GM13976 (cell line): ENCODE measurements around the gene ATP8B3.

ENCODE experiments used
- DNase-seq: peaks from one replicate; pipeline ENCODE4 v3.0.0; 2012; ENCODE audit warnings: low spot score
- CTCF ChIP-seq: IDR thresholded peaks from 2 replicates; pipeline ENCODE4 v1.5.1; 2012; ENCODE audit warnings: borderline replicate concordance, mild to moderate bottlenecking; ENCODE audit not compliant: insufficient read depth; ENCODE audit errors: extremely low read depth, missing control alignments, control extremely low read depth
- in situ Hi-C: fragments of 300-500 bp; cut with MboI; formaldehyde crosslinking; loops from one replicate; pipeline ENCODE4 v1.12.0; 2022; ENCODE audit warnings: low sequenced_read_pairs, mixed read lengths, inconsistent platforms; ENCODE audit not compliant: unreplicated experiment

ATP8B3 gene

GRCh38 chr19:1845125-1845515, 33.0 kb upstream of the ATP8B3 start:
- no peak for DNase-seq
- TF ChIP-seq CTCF = no peak
- in situ Hi-C loops = no loop called here

- in situ Hi-C loops = no loop called here
- TF ChIP-seq CTCF = no peak
- DNase-seq = no peak
Measured at GRCh38 chr19:1844513-1845124, 32.5 kb upstream of the ATP8B3 start.

- DNase-seq = no peak
- in situ Hi-C loops = no loop called here
- no peak for TF ChIP-seq CTCF
Measured at GRCh38 chr19:1843646-1844394, 31.7 kb upstream of the ATP8B3 start.

GRCh38 chr19:1843116-1843515, 31.0 kb upstream of the ATP8B3 start:
- no peak for DNase-seq
- in situ Hi-C loops = no loop called here
- no peak for TF ChIP-seq CTCF

- in situ Hi-C loops = no loop called here
- no peak for TF ChIP-seq CTCF
Measured at GRCh38 chr19:1841209-1841924, 29.3 kb upstream of the ATP8B3 start.

GRCh38 chr19:1840541-1841115, 28.6 kb upstream of the ATP8B3 start:
- no peak for TF ChIP-seq CTCF
- no peak for DNase-seq
- in situ Hi-C loops = no loop called here

More at GRCh38 chr19:1841209-1841924, 29.3 kb upstream of the ATP8B3 start:
- DNase-seq = no peak
